ENCODE results near the gene RABL6.

RABL6 gene

DNA sequence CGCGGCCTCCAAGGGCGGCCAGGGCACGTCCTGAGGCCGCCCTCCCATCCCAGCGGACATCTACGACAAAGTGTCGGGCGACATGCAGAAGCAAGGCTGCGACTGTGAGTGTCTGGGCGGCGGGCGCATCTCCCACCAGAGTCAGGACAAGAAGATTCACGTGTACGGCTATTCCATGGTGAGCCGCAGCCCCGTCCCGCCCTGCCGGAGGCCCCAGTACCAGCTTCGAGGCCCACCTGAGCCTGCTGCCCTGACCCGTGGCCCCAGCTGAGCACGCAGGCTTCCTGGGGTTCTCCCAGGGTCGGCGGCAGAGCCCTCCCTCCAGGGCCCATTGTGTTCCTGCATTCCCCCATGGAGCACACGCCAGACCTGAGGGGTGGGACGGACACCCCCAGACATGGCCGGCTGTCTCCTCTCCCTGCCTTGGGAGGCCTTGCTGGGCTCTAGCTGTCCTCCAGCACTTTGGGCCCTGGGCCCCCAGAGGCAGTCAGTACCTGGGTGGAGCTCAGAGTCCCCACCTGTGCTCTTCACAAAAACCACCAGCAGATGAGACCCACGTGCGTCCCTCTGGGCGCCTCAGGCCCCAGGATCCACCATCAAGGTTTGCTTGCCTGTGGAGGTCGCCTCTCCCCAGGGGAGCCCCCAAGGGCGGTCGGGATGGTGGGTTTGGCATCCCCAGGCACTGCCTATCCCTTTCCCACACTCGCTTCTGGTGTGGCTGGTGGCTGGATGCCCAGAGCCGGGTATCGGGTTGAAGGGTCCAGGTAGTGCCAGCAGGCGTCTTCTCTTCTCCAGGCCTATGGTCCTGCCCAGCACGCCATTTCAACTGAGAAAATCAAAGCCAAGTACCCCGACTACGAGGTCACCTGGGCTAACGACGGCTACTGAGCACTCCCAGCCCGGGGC lies 42.5 kb downstream of the RABL6 start:
- DNase-seq (ENCODE audit: low read depth) = no peak
- peak overlapping the region; percentile 97 for H3K4me3 ChIP-seq (ENCODE audit: low read length)
- H3K27me3 ChIP-seq (replicated peaks; ENCODE audit: control insufficient read depth, insufficient read depth, low read length) = no peaks in the 10 kb centered on the region
- peaks cover 6% of the 10 kb centered on the region for H3K36me3 ChIP-seq (ENCODE audit: control insufficient read depth, insufficient read depth, low read length, severe bottlenecking)
- peak overlapping the region; percentile 90 for H3K9ac ChIP-seq (ENCODE audit: low read length)
- H3K4me1 ChIP-seq (ENCODE audit: control insufficient read depth, insufficient read depth, low read length) = peaks cover 8% of the 10 kb centered on the region
- no peaks in the 10 kb centered on the region for H3K9me3 ChIP-seq (ENCODE audit: control insufficient read depth, low read length)

DNA sequence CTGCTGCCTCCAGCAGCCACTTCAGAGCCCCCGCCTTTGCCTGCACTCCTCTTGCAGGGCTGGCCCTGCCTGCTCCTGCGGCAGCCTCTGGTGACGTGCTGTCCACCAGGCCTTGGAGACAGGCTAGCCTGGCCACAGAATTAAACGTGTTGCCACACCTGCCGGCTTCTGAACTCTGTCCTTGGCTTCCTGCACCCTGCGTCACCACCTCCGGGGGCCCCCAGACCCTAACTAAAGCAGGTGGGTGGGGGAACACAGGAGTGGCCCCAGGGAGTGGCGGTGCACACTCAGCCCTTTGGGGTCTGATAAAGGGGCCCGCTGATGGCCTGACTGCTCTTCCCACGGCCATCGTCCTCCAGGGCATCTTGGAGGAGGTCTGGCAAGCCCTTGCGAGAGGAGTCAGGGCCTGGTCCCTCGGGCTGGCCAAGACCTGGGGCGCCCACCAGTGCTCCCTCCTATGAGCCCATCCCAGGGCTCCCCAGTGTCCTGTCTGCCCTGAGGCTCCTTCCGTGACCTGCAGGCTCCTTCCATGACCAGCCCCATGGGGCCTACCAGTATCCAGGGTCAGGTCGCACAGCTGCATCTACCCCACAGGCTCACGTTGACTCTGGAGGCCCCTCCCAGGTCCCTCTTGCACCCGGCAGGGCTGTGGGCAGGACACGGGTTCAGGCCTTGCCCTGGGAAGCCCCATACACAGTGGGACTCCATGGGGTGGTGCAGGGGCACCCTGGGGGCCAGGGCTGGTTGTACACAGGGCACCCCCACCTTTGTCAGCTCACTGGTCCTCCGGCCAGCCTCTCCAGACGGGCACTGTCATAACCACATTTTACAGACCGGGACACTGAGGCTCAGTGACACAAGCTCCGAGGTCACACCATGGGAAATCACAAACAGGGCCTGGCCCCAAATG lies 43.4 kb downstream of the RABL6 start:
- no peaks in the 10 kb centered on the region for H3K9me3 ChIP-seq (ENCODE audit: control insufficient read depth, low read length)
- DNase-seq (ENCODE audit: low read depth) = no peak
- H3K9ac ChIP-seq (ENCODE audit: low read length) = peak overlapping the region; percentile 90
- no peaks in the 10 kb centered on the region for H3K27me3 ChIP-seq (replicated peaks; ENCODE audit: control insufficient read depth, insufficient read depth, low read length)
- H3K4me3 ChIP-seq (ENCODE audit: low read length) = no peak overlapping the region
- H3K4me1 ChIP-seq (ENCODE audit: control insufficient read depth, insufficient read depth, low read length) = peaks cover 8% of the 10 kb centered on the region
- H3K36me3 ChIP-seq (ENCODE audit: control insufficient read depth, insufficient read depth, low read length, severe bottlenecking) = peaks cover 6% of the 10 kb centered on the region

DNA sequence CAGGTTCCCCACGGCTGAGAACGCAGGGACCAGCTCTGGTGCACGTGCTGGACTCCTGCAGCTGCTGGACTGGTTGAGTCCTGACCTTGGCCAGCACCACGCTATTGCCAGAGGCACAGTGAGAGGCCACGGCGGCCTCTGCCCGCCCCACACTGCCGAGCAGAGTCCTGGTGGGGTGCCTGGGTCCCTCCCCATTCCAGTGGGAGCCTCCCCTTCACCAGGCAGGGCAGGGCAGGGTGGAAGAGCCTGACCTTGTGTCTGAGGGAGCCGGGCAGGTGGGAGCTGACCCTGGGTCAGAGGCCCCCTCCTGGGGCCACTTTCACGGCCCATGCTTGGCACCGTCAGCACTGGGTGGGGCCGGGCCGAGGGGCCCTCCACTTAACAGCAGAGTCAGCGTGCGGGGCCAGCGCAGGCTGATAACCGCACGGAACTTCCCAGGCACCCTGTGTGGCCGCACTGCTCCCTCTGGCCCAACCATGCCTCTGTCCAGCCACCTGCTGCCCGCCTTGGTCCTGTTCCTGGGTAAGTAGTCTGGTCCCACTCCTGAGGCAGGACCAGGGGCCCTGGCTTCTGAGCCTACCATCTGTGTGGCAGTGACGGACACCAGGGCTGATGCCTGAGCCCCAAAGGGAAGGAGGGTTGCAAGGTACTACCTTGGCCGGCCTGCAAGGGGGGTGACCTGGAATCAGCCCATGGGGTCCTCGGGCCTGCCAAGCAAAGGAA lies 44.4 kb downstream of the RABL6 start, which contains the start of gene MAMDC4:
Gene MAMDC4 (plus strand): TSS at position 406 of the 723 bp plus-strand sequence. CDS start 71 bp downstream, at position 477.
- Histone ChIP-seq H3K9me3 (ENCODE audit: control insufficient read depth, low read length) (no peaks in the 10 kb centered on the region), H3K36me3 (ENCODE audit: control insufficient read depth, insufficient read depth, low read length, severe bottlenecking) (peaks cover 6% of the 10 kb centered on the region), H3K4me3 (ENCODE audit: low read length) (no peak within 1 kb of the TSS), H3K27me3 (replicated peaks; ENCODE audit: control insufficient read depth, insufficient read depth, low read length) (no peaks in the 10 kb centered on the region), H3K4me1 (ENCODE audit: control insufficient read depth, insufficient read depth, low read length) (peaks cover 8% of the 10 kb centered on the region), H3K9ac (ENCODE audit: low read length) (peak within 1 kb of the TSS; percentile 10)
- no peak for DNase-seq (ENCODE audit: low read depth)

DNA sequence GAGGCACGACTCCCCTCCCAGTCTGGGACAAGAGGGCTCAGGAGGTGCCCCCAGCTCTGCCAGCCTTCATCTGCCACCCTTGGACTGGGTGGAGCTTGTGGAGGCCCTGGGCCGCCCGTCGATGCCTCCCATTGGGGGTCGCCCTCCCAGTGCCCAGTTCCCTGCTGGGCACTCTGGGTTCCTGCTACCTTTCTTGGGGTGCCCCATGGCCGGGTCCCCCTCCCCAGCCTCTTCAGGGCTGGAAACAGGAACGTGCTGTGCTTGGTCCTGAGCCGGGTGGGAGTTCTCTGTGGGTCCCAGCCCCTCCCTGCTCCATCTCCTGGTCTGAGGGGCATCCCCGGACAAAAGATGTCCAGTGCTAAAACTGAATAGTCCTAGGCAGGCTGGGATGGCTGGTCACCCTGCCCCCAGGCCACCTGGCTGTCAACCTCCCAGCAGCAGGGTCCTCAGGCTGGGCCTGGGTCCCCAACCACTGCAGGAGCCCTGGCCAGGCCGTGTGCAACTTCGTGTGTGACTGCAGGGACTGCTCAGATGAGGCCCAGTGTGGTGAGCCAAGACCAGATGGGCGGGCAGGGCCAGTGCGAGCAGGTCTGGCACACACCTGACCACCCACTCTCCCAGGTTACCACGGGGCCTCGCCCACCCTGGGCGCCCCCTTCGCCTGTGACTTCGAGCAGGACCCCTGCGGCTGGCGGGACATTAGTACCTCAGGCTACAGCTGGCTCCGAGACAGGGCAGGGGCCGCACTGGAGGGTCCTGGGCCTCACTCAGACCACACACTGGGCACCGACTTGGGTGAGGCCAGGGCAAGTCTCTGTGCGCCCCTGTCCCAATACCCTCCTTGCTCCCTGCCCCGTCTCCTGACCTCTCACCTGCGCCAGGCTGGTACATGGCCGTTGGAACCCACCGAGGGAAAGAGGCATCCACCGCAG lies 45.2 kb downstream of the RABL6 start:
- H3K9ac ChIP-seq (ENCODE audit: low read length) = no peak overlapping the region
- no peak overlapping the region for H3K4me3 ChIP-seq (ENCODE audit: low read length)
- peaks cover 8% of the 10 kb centered on the region for H3K4me1 ChIP-seq (ENCODE audit: control insufficient read depth, insufficient read depth, low read length)
- H3K36me3 ChIP-seq (ENCODE audit: control insufficient read depth, insufficient read depth, low read length, severe bottlenecking) = peaks cover 6% of the 10 kb centered on the region
- no peaks in the 10 kb centered on the region for H3K9me3 ChIP-seq (ENCODE audit: control insufficient read depth, low read length)
- DNase-seq (ENCODE audit: low read depth) = no peak
- no peaks in the 10 kb centered on the region for H3K27me3 ChIP-seq (replicated peaks; ENCODE audit: control insufficient read depth, insufficient read depth, low read length)

DNA sequence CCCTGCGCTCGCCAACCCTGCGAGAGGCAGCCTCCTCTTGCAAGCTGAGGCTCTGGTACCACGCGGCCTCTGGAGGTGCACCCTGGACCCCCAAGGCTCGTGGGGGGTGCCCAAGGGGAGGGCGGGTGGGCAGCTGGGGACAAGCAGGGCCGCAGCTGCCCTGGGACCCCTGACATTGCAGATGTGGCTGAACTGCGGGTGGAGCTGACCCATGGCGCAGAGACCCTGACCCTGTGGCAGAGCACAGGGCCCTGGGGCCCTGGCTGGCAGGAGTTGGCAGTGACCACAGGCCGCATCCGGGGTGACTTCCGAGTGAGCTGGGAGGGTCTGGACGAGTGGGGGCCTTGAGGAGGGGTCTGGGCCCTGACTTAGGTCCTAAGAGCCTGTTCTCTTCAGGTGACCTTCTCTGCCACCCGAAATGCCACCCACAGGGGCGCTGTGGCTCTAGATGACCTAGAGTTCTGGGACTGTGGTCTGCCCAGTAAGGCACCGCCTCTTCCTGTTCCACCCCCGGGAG lies 45.9 kb downstream of the RABL6 start:
- Histone ChIP-seq H3K4me1 (ENCODE audit: control insufficient read depth, insufficient read depth, low read length) (peaks cover 8% of the 10 kb centered on the region), H3K9me3 (ENCODE audit: control insufficient read depth, low read length) (no peaks in the 10 kb centered on the region), H3K27me3 (replicated peaks; ENCODE audit: control insufficient read depth, insufficient read depth, low read length) (no peaks in the 10 kb centered on the region), H3K9ac (ENCODE audit: low read length) (no peak overlapping the region), H3K4me3 (ENCODE audit: low read length) (no peak overlapping the region), H3K36me3 (ENCODE audit: control insufficient read depth, insufficient read depth, low read length, severe bottlenecking) (peaks cover 6% of the 10 kb centered on the region)
- DNase-seq (ENCODE audit: low read depth) = no peak

DNA sequence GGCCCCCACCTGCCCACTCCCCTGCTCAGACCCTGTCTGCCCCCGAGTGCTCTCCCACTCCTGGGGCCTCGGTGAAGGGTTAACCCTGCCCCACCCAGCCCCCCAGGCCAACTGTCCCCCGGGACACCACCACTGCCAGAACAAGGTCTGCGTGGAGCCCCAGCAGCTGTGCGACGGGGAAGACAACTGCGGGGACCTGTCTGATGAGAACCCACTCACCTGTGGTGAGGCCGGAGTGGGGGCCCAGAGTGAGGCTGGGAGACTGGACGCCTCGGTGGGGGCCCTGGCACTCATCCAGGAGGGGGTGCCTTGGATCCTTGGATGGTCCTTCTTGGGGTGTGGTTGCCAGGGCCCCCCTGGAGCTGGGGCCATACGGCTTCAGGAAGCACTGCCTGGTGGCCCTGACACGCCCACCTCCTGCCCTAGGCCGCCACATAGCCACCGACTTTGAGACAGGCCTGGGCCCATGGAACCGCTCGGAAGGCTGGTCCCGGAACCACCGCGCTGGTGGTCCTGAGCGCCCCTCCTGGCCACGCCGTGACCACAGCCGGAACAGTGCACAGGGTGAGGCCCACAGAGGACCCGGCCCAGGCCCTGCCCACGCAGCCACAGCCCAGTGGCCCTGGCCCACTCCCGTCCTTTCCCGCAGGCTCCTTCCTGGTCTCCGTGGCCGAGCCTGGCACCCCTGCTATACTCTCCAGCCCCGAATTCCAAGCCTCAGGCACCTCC lies 46.5 kb downstream of the RABL6 start:
- Histone ChIP-seq H3K27me3 (replicated peaks; ENCODE audit: control insufficient read depth, insufficient read depth, low read length) (no peaks in the 10 kb centered on the region), H3K36me3 (ENCODE audit: control insufficient read depth, insufficient read depth, low read length, severe bottlenecking) (peaks cover 6% of the 10 kb centered on the region), H3K4me3 (ENCODE audit: low read length) (no peak overlapping the region), H3K4me1 (ENCODE audit: control insufficient read depth, insufficient read depth, low read length) (peaks cover 14% of the 10 kb centered on the region), H3K9me3 (ENCODE audit: control insufficient read depth, low read length) (no peaks in the 10 kb centered on the region), H3K9ac (ENCODE audit: low read length) (no peak overlapping the region)
- DNase-seq (ENCODE audit: low read depth) = no peak

DNA sequence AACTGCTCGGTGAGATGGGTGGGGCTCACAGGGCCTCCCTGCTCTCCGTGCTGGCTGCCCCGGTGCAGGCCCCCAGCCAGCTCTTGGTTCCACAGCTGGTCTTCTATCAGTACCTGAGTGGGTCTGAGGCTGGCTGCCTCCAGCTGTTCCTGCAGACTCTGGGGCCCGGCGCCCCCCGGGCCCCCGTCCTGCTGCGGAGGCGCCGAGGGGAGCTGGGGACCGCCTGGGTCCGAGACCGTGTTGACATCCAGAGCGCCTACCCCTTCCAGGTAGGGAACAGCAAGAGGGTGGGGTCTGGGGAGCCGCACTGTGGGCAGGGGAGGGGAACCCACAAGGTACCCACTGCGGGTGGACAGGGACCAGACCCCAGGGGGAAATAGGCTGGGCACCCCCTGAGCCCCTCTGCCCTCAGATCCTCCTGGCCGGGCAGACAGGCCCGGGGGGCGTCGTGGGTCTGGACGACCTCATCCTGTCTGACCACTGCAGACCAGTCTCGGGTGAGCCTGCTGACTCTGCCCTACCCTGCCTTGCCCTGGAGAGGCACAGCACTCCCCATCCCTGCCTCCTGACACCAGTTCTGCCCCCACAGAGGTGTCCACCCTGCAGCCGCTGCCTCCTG lies 47.2 kb downstream of the RABL6 start:
- Histone ChIP-seq H3K27me3 (replicated peaks; ENCODE audit: control insufficient read depth, insufficient read depth, low read length) (no peaks in the 10 kb centered on the region), H3K4me3 (ENCODE audit: low read length) (no peak overlapping the region), H3K9ac (ENCODE audit: low read length) (no peak overlapping the region), H3K4me1 (ENCODE audit: control insufficient read depth, insufficient read depth, low read length) (peaks cover 17% of the 10 kb centered on the region), H3K36me3 (ENCODE audit: control insufficient read depth, insufficient read depth, low read length, severe bottlenecking) (peaks cover 6% of the 10 kb centered on the region), H3K9me3 (ENCODE audit: control insufficient read depth, low read length) (no peaks in the 10 kb centered on the region)
- DNase-seq (ENCODE audit: low read depth) = no peak

DNA sequence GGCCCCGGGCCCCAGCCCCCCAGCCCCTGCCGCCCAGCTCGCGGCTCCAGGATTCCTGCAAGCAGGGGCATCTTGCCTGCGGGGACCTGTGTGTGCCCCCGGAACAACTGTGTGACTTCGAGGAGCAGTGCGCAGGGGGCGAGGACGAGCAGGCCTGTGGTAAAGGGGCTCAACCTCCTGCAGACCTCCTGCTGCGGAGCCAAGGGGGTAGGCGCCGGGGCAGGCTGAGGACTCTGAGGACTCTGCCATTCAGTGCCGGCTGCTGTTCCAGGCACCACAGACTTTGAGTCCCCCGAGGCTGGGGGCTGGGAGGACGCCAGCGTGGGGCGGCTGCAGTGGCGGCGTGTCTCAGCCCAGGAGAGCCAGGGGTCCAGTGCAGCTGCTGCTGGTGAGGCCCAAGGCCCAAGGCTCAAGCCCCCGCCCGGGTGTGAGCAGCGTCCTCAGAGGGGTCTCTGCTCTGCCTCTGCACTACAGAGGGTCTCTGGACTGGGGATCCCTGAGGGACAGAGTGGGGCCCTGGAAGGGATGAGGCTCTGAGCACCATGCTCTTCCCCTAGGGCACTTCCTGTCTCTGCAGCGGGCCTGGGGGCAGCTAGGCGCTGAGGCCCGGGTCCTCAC lies 47.8 kb downstream of the RABL6 start:
- no peak overlapping the region for H3K9ac ChIP-seq (ENCODE audit: low read length)
- peaks cover 12% of the 10 kb centered on the region for H3K4me1 ChIP-seq (ENCODE audit: control insufficient read depth, insufficient read depth, low read length)
- H3K9me3 ChIP-seq (ENCODE audit: control insufficient read depth, low read length) = no peaks in the 10 kb centered on the region
- H3K27me3 ChIP-seq (replicated peaks; ENCODE audit: control insufficient read depth, insufficient read depth, low read length) = no peaks in the 10 kb centered on the region
- no peak overlapping the region for H3K4me3 ChIP-seq (ENCODE audit: low read length)
- DNase-seq (ENCODE audit: low read depth) = no peak
- H3K36me3 ChIP-seq (ENCODE audit: control insufficient read depth, insufficient read depth, low read length, severe bottlenecking) = peaks cover 8% of the 10 kb centered on the region

DNA sequence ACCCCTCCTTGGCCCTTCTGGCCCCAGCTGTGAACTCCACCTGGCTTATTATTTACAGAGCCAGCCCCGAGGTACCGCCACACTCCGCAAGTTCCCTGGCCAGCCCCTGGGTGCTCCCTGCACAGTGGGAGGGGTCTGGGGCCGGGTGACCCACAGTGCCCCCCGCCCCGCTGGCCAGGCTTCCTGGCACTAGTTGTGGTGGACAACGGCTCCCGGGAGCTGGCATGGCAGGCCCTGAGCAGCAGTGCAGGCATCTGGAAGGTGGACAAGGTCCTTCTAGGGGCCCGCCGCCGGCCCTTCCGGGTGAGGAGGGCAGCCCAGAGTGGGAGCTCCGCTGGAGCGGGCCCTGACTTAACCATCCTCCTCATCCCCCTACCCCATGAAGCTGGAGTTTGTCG lies 48.3 kb downstream of the RABL6 start:
- Histone ChIP-seq H3K9me3 (ENCODE audit: control insufficient read depth, low read length) (no peaks in the 10 kb centered on the region), H3K27me3 (replicated peaks; ENCODE audit: control insufficient read depth, insufficient read depth, low read length) (no peaks in the 10 kb centered on the region), H3K36me3 (ENCODE audit: control insufficient read depth, insufficient read depth, low read length, severe bottlenecking) (peaks cover 13% of the 10 kb centered on the region), H3K9ac (ENCODE audit: low read length) (no peak overlapping the region), H3K4me1 (ENCODE audit: control insufficient read depth, insufficient read depth, low read length) (peaks cover 12% of the 10 kb centered on the region), H3K4me3 (ENCODE audit: low read length) (no peak overlapping the region)
- DNase-seq (ENCODE audit: low read depth) = no peak
